ES-I3 (cell line): ENCODE results near the gene CCT6A.
"Not testable (repeated sequence)": the region's sequence is repeated elsewhere in the genome, so short reads cannot be mapped to it uniquely, and the experiment has no call there.

ENCODE experiments used
- H3K36me3 ChIP-seq: 2 replicates; pipeline ENCODE4 v1.6.1; 2013; ENCODE audit warnings: mild to moderate bottlenecking, low read length, control low read depth, moderate library complexity; ENCODE audit not compliant: insufficient read depth
- H3K4me1 ChIP-seq: 2 replicates; pipeline ENCODE4 v1.6.1; 2013; ENCODE audit warnings: mild to moderate bottlenecking, control low read depth, low read length; ENCODE audit not compliant: insufficient read depth
- H3K9ac ChIP-seq: 2 replicates; pipeline ENCODE4 v1.6.1; 2013; ENCODE audit warnings: low read depth, mild to moderate bottlenecking, low read length, moderate library complexity
- H3K9me3 ChIP-seq: 2 replicates; pipeline ENCODE4 v1.6.1; 2013; ENCODE audit warnings: mild to moderate bottlenecking, low read length, moderate library complexity; ENCODE audit not compliant: control insufficient read depth, insufficient read depth

CCT6A gene

GRCh38 chr7:56033671-56034432 is 17.7 kb upstream of the CCT6A start:
- Histone ChIP-seq H3K4me1 (no peaks in the 10 kb centered on the region), H3K9ac (peak overlapping the region; percentile 99), H3K9me3 (no peaks in the 10 kb centered on the region), H3K36me3 (peaks cover 6% of the 10 kb centered on the region; the same call in 1 of the 2 replicates)

GRCh38 chr7:56040730-56041129 is 10.8 kb upstream of the CCT6A start:
- Histone ChIP-seq H3K4me1 (no peaks in the 10 kb centered on the region), H3K9ac (no peak overlapping the region), H3K9me3 (no peaks in the 10 kb centered on the region), H3K36me3 (no peaks in the 10 kb centered on the region)

- H3K9me3 ChIP-seq, H3K4me1 ChIP-seq, H3K36me3 ChIP-seq, H3K9ac ChIP-seq: not testable (repeated sequence)
These were observed 5.8 kb upstream of the CCT6A start for GRCh38 chr7:56045758-56046157.

- H3K9ac ChIP-seq: no peak overlapping the region
- no peaks in the 10 kb centered on the region; the same call in 1 of the 2 replicates for H3K4me1 ChIP-seq
- H3K9me3 ChIP-seq: no peaks in the 10 kb centered on the region
- no peaks in the 10 kb centered on the region; the same call in 1 of the 2 replicates for H3K36me3 ChIP-seq
These were observed 4.7 kb upstream of the CCT6A start for GRCh38 chr7:56046721-56047445.

GRCh38 chr7:56047446-56048116 is 4.0 kb upstream of the CCT6A start:
- H3K36me3 ChIP-seq, H3K4me1 ChIP-seq, H3K9me3 ChIP-seq, H3K9ac ChIP-seq: not testable (repeated sequence)

- H3K4me1 ChIP-seq: no peaks in the 10 kb centered on the region; the same call in 1 of the 2 replicates
- H3K9me3 ChIP-seq: no peaks in the 10 kb centered on the region
- H3K36me3 ChIP-seq: peaks cover 4% of the 10 kb centered on the region
- no peak overlapping the region for H3K9ac ChIP-seq
These were observed 3.3 kb upstream of the CCT6A start for GRCh38 chr7:56048245-56048644.

GRCh38 chr7:56048763-56049162 is 2.8 kb upstream of the CCT6A start:
- H3K9me3 ChIP-seq, H3K9ac ChIP-seq, H3K4me1 ChIP-seq, H3K36me3 ChIP-seq: not testable (repeated sequence)

- Histone ChIP-seq H3K4me1 (no peaks in the 10 kb centered on the region; the same call in 1 of the 2 replicates), H3K9ac (peak overlapping the region; percentile 98)
These were observed 569 bp upstream of the CCT6A start for GRCh38 chr7:56051053-56051338.

GRCh38 chr7:56053379-56053778 is 1.8 kb downstream of the CCT6A start:
- no peaks in the 10 kb centered on the region for H3K9me3 ChIP-seq
- H3K4me1 ChIP-seq: no peaks in the 10 kb centered on the region; the same call in 1 of the 2 replicates
- H3K9ac ChIP-seq: no peak overlapping the region
- peaks cover 41% of the 10 kb centered on the region for H3K36me3 ChIP-seq

More at GRCh38 chr7:56051053-56051338, 569 bp upstream of the CCT6A start:
- Histone ChIP-seq H3K9me3 (no peaks in the 10 kb centered on the region), H3K36me3 (peaks cover 23% of the 10 kb centered on the region)

- H3K36me3 ChIP-seq: peaks cover 45% of the 10 kb centered on the region
- H3K4me1 ChIP-seq: no peaks in the 10 kb centered on the region; the same call in 1 of the 2 replicates
- no peak overlapping the region for H3K9ac ChIP-seq
- H3K9me3 ChIP-seq: no peaks in the 10 kb centered on the region
These were observed 2.4 kb downstream of the CCT6A start for GRCh38 chr7:56053993-56054392.

GRCh38 chr7:56062382-56062781 is 10.8 kb downstream of the CCT6A start:
- Histone ChIP-seq H3K9me3 (no peaks in the 10 kb centered on the region), H3K9ac (no peak overlapping the region), H3K36me3 (peaks cover 37% of the 10 kb centered on the region), H3K4me1 (no peaks in the 10 kb centered on the region)

GRCh38 chr7:56063500-56063881 is 11.9 kb downstream of the CCT6A start:
- no peaks in the 10 kb centered on the region for H3K4me1 ChIP-seq
- no peaks in the 10 kb centered on the region for H3K9me3 ChIP-seq
- H3K36me3 ChIP-seq: peaks cover 27% of the 10 kb centered on the region
- no peak overlapping the region for H3K9ac ChIP-seq

GRCh38 chr7:56063882-56064625 is 12.5 kb downstream of the CCT6A start, which contains the start of gene SUMF2:
TSS of gene SUMF2 (plus strand) at chr7:56064286. CDS start at chr7:56064312, 26 bp downstream.
- H3K4me1 ChIP-seq: no peaks in the 10 kb centered on the region
- peak within 1 kb of the TSS; percentile 98 for H3K9ac ChIP-seq
- no peaks in the 10 kb centered on the region for H3K9me3 ChIP-seq
- peaks cover 24% of the 10 kb centered on the region for H3K36me3 ChIP-seq

- not testable (repeated sequence) for H3K9me3 ChIP-seq, H3K4me1 ChIP-seq, H3K9ac ChIP-seq
- H3K36me3 ChIP-seq: peaks cover 14% of the 10 kb centered on the region
These were observed 14.8 kb downstream of the CCT6A start for GRCh38 chr7:56066376-56066775.
